SK-N-SH (cell line): ENCODE results near the gene ACER3.

ENCODE experiments used
- EP300 ChIP-seq, 2 experiments: IDR thresholded peaks; 2 replicates each; pipeline versions ENCODE4 v1.4.0 to v1.6.1; 2012; ENCODE audit warnings: borderline replicate concordance in 1 of 2, low read depth in 1 of 2, low read length in 1 of 2
- EZH2phosphoT487 ChIP-seq: fragments of 200-600 bp; sonication (generic); IDR thresholded peaks from 2 replicates; pipeline ENCODE4 v1.6.1; 2017; ENCODE audit warnings: low read depth, mixed run types, mild to moderate bottlenecking, antibody characterized with exemption, moderate library complexity, borderline replicate concordance
- FOXM1 ChIP-seq: IDR thresholded peaks from 2 replicates; pipeline ENCODE4 v1.4.0; 2012; ENCODE audit warnings: low read depth, mild to moderate bottlenecking
- TAF1 ChIP-seq: IDR thresholded peaks from 2 replicates; pipeline ENCODE4 v1.6.1; 2012; ENCODE audit warnings: low read depth, mild to moderate bottlenecking, low read length, moderate library complexity, borderline replicate concordance
- YY1 ChIP-seq: IDR thresholded peaks from 2 replicates; pipeline ENCODE4 v1.4.0; 2012; ENCODE audit warnings: low read depth, mild to moderate bottlenecking
- TF ChIP-seq, protein P1 (sequence below): fragments of 200-600 bp; sonication (generic); IDR thresholded peaks from 2 replicates; pipeline ENCODE4 v1.6.1; 2017; ENCODE audit warnings: antibody characterized with exemption, mild to moderate bottlenecking, moderate library complexity

DNA sequence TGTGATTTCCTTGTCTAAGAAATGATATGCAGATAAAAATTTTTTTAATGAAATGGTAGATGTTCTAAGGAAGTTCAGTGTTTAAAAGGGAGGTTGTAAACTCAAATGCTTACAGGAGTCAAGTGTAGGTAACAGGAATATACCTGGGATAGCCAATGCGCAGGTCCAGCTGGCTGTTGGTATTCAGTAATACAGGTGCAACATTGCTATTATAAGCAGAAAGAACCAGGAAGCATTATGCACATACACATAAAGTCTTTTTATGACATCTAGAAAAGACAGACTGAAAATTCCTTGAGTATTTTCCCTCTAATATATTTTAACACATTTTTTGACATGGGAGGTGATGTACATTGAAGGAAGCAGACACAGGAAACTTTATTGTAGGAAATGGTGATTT, 129.9 kb downstream of the ACER3 start:
- TF ChIP-seq EP300 (IDR thresholded peaks at IDR 0.05; ENCODE audit: borderline replicate concordance in 1 of 2, low read depth in 1 of 2, low read length in 1 of 2) (no peak), YY1 (no peak), EZH2phosphoT487 (no peak), FOXM1 (no peak), TAF1 (no peak)
- TF ChIP-seq, protein P1, sequence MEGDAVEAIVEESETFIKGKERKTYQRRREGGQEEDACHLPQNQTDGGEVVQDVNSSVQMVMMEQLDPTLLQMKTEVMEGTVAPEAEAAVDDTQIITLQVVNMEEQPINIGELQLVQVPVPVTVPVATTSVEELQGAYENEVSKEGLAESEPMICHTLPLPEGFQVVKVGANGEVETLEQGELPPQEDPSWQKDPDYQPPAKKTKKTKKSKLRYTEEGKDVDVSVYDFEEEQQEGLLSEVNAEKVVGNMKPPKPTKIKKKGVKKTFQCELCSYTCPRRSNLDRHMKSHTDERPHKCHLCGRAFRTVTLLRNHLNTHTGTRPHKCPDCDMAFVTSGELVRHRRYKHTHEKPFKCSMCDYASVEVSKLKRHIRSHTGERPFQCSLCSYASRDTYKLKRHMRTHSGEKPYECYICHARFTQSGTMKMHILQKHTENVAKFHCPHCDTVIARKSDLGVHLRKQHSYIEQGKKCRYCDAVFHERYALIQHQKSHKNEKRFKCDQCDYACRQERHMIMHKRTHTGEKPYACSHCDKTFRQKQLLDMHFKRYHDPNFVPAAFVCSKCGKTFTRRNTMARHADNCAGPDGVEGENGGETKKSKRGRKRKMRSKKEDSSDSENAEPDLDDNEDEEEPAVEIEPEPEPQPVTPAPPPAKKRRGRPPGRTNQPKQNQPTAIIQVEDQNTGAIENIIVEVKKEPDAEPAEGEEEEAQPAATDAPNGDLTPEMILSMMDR: no peak
